Measurements from ENCODE around the gene PTPRK.

The PTPRK gene

DNA sequence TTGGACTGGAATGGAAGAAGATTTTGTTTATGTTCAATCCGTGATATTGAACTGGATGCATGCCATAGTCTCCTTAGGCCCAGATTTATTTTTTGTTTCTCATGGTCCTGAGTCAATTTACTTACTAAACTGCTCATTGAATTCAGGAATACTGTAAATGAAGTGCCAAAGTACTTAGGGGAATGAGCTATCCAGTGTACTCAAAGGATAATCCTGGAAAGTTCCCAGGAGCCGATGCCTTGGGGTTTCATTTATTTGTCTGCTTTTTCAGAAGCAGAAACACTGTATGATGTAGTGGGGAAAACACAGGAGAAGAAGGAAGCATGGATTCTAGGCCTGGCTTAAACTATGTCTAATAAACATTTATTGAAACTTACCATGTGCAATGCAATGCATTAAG is 563.4 kb downstream of the PTPRK start:
- Histone ChIP-seq H3K9ac (ENCODE audit: low read depth in 1 of 2, low read length in 2 of 2) (no peak overlapping the region), H3K36me3 (ENCODE audit: control insufficient read depth in 1 of 2, insufficient read depth in 2 of 2, low read length in 2 of 2) (no peaks in the 10 kb centered on the region), H3K9me3 (ENCODE audit: control insufficient read depth in 1 of 2, low read length in 2 of 2) (no peaks in the 10 kb centered on the region), H3K27me3 (ENCODE audit: control insufficient read depth in 1 of 2, insufficient read depth in 2 of 2, low read length in 2 of 2) (no peaks in the 10 kb centered on the region), H3K4me3 (ENCODE audit: low read depth in 1 of 2, low read length in 2 of 2) (no peak overlapping the region), H3K27ac (ENCODE audit: low read depth, low read length) (no peak overlapping the region), H3K4me1 (ENCODE audit: control insufficient read depth in 1 of 2, insufficient read depth in 2 of 2, low read length in 2 of 2) (no peaks in the 10 kb centered on the region)

DNA sequence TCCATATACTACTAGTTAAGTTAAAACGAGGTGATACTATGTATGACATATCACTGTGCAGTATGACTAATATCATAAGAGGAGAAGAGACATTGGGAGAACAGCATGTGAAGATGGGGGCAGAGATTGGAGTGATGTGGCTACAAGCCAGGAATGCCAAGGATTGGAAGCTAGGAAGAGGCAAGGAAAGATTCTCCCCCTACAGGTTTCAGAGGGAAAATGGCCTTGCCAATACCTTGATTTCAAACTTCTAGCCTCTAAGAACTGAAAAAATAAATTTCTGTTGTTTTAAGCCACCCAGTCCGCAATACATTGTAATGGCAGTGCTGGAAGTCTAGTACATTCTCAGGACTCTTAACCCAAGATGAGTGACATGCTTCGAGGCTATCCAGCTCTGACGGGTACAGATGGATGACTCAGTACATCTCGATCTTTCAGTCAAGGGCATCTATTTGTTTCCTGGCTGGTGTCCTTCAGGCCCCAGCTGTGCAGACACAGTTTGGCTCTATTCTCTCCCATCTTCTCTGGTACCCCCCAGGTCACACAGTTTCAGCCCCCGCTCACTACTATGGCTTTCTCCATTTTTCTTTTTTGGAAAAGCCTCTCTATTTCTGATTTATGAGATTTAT is 564.0 kb downstream of the PTPRK start:
- no peaks in the 10 kb centered on the region for H3K4me1 ChIP-seq (ENCODE audit: control insufficient read depth in 1 of 2, insufficient read depth in 2 of 2, low read length in 2 of 2)
- H3K9ac ChIP-seq (ENCODE audit: low read depth in 1 of 2, low read length in 2 of 2), result no peak overlapping the region
- H3K27me3 ChIP-seq (ENCODE audit: control insufficient read depth in 1 of 2, insufficient read depth in 2 of 2, low read length in 2 of 2), result no peaks in the 10 kb centered on the region
- no peak overlapping the region for H3K4me3 ChIP-seq (ENCODE audit: low read depth in 1 of 2, low read length in 2 of 2)
- no peaks in the 10 kb centered on the region for H3K36me3 ChIP-seq (ENCODE audit: control insufficient read depth in 1 of 2, insufficient read depth in 2 of 2, low read length in 2 of 2)
- H3K27ac ChIP-seq (ENCODE audit: low read depth, low read length), result no peak overlapping the region
- no peaks in the 10 kb centered on the region for H3K9me3 ChIP-seq (ENCODE audit: control insufficient read depth in 1 of 2, low read length in 2 of 2)

DNA sequence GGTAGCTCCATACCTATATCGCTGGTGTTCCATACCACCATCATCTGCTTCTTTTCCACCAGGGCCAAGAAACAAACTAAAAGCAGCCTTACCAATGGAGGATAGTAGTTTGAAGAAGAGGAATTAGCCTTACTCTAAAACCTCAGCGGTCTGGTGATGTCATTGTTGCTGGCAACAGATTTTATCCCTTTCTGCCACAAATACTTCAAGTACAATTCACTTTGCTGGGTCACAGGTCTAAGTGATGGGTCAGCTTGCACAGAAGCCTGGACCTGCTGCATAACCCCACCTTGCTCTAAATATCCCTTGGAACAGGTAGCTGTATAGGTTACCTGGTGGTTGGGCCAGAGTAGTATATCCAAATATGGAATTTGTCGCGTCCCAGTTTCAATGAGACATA is 566.3 kb downstream of the PTPRK start:
- no peak overlapping the region for H3K27ac ChIP-seq (ENCODE audit: low read depth, low read length)
- H3K4me1 ChIP-seq (ENCODE audit: control insufficient read depth in 1 of 2, insufficient read depth in 2 of 2, low read length in 2 of 2), result no peaks in the 10 kb centered on the region

DNA sequence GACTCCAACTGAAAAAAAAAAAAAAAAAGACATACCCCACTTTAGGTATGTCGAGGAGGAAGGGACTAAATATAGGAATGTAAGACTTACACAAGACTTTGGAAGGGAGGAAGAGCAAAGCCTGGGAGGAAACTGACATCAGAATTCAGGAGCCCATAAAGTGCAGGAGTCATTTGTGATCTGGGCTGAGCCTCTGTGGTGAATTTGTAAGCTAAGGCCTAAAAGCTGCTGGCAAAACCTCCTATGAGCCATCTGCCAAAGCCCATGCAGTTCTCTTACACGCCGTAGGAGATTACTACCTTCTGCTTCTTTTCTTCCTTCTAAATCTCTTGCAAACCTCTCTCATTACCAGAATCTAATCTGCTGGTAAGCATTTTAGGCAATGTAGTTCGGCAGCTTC is 567.6 kb downstream of the PTPRK start:
- Histone ChIP-seq H3K27me3 (ENCODE audit: control insufficient read depth in 1 of 2, insufficient read depth in 2 of 2, low read length in 2 of 2) (no peaks in the 10 kb centered on the region), H3K4me1 (ENCODE audit: control insufficient read depth in 1 of 2, insufficient read depth in 2 of 2, low read length in 2 of 2) (no peaks in the 10 kb centered on the region), H3K4me3 (ENCODE audit: low read depth in 1 of 2, low read length in 2 of 2) (no peak overlapping the region), H3K9me3 (ENCODE audit: control insufficient read depth in 1 of 2, low read length in 2 of 2) (no peaks in the 10 kb centered on the region), H3K27ac (ENCODE audit: low read depth, low read length) (no peak overlapping the region), H3K36me3 (ENCODE audit: control insufficient read depth in 1 of 2, insufficient read depth in 2 of 2, low read length in 2 of 2) (no peaks in the 10 kb centered on the region), H3K9ac (ENCODE audit: low read depth in 1 of 2, low read length in 2 of 2) (no peak overlapping the region)

More for the DNA sequence above, 566.3 kb downstream of the PTPRK start:
- Histone ChIP-seq H3K27me3 (ENCODE audit: control insufficient read depth in 1 of 2, insufficient read depth in 2 of 2, low read length in 2 of 2) (no peaks in the 10 kb centered on the region), H3K4me3 (ENCODE audit: low read depth in 1 of 2, low read length in 2 of 2) (no peak overlapping the region), H3K9ac (ENCODE audit: low read depth in 1 of 2, low read length in 2 of 2) (no peak overlapping the region), H3K36me3 (ENCODE audit: control insufficient read depth in 1 of 2, insufficient read depth in 2 of 2, low read length in 2 of 2) (no peaks in the 10 kb centered on the region), H3K9me3 (ENCODE audit: control insufficient read depth in 1 of 2, low read length in 2 of 2) (no peaks in the 10 kb centered on the region)

DNA sequence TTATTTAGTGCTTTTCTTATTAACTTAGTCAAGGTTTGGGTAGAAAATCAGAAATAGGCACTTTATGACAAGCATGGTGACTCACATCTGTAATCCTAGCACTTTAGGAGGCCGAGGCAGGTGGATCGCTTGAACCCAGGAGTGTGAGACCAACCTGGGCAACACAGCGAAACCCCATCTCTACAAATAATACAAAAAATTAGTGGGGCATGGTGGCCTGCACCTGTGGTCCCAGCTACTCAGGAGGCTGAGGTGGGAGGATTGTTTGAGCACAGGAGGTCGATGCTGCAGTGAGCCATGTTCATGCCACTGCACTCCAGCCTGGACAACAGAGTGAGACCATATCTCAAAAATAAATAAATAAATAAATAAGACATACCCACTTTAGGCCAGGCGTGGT is 568.2 kb downstream of the PTPRK start:
- Histone ChIP-seq H3K4me3 (ENCODE audit: low read depth in 1 of 2, low read length in 2 of 2) (no peak overlapping the region), H3K27me3 (ENCODE audit: control insufficient read depth in 1 of 2, insufficient read depth in 2 of 2, low read length in 2 of 2) (no peaks in the 10 kb centered on the region), H3K4me1 (ENCODE audit: control insufficient read depth in 1 of 2, insufficient read depth in 2 of 2, low read length in 2 of 2) (no peaks in the 10 kb centered on the region), H3K36me3 (ENCODE audit: control insufficient read depth in 1 of 2, insufficient read depth in 2 of 2, low read length in 2 of 2) (no peaks in the 10 kb centered on the region), H3K9ac (ENCODE audit: low read depth in 1 of 2, low read length in 2 of 2) (no peak overlapping the region), H3K9me3 (ENCODE audit: control insufficient read depth in 1 of 2, low read length in 2 of 2) (no peaks in the 10 kb centered on the region), H3K27ac (ENCODE audit: low read depth, low read length) (no peak overlapping the region)

DNA sequence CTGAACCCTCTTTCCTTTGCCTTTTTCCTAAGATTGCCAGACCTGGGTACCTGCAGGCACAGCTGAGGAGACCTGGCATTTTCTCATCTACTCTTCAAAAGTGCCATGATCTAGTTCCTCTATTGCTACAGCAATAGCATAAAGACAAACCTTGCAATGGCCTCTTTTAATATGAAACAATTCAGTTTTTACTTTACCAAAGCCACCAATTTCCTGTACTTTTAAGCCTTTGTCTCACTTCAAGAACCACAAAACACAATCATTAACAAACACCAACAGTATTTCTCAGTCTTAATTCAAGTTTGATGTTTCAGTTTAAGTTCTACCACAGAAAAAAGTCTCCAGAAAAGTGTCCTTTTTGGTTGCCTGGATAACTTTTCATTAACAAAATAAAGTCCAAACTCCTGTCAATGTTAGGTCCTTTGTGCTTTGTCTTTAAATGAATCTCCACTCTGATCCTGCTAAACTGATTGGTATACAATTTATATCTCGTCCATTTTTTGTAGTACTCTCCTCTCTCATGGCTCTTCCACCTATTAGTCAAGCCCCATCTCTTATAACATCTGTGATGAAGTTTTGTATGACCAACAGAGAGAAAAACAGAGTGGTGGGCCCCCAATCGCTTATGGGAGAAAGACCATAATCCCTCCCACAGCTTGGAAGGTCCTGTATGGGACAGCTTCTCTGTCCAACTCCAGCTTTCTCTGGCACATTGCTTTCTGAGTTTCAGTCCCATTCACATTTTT is 569.1 kb downstream of the PTPRK start:
- Histone ChIP-seq H3K4me3 (ENCODE audit: low read depth in 1 of 2, low read length in 2 of 2) (no peak overlapping the region), H3K36me3 (ENCODE audit: control insufficient read depth in 1 of 2, insufficient read depth in 2 of 2, low read length in 2 of 2) (no peaks in the 10 kb centered on the region), H3K9me3 (ENCODE audit: control insufficient read depth in 1 of 2, low read length in 2 of 2) (no peaks in the 10 kb centered on the region), H3K4me1 (ENCODE audit: control insufficient read depth in 1 of 2, insufficient read depth in 2 of 2, low read length in 2 of 2) (no peaks in the 10 kb centered on the region), H3K27me3 (ENCODE audit: control insufficient read depth in 1 of 2, insufficient read depth in 2 of 2, low read length in 2 of 2) (no peaks in the 10 kb centered on the region), H3K27ac (ENCODE audit: low read depth, low read length) (no peak overlapping the region), H3K9ac (ENCODE audit: low read depth in 1 of 2, low read length in 2 of 2) (no peak overlapping the region)

DNA sequence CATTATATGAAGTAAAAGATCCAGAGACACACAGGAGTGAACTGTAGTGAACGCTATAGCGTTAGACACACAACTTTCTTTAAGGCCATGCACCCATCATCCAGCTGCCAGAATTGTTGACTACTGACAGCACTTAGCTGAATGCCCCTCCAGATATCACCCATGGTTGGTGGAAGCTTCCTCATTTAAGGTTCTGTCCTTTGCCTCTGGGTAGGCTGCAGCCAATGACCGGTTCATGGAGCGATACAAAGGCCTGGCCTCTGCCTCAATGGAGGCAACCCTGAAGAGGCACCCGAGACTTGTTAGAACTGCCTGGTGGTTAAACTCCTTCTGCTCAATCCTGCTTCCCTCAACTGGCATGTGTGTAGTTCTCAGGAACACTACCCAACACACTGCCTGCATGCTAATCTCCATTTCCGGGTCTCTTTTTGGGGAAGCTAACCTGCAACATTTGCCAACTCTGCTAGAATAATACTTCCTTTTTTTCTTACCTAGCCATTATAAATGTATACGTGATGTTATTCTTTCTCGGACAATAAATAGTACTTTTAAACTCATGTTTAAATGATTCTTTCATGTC is 569.7 kb downstream of the PTPRK start:
- Histone ChIP-seq H3K4me3 (ENCODE audit: low read depth in 1 of 2, low read length in 2 of 2) (no peak overlapping the region), H3K36me3 (ENCODE audit: control insufficient read depth in 1 of 2, insufficient read depth in 2 of 2, low read length in 2 of 2) (no peaks in the 10 kb centered on the region), H3K4me1 (ENCODE audit: control insufficient read depth in 1 of 2, insufficient read depth in 2 of 2, low read length in 2 of 2) (no peaks in the 10 kb centered on the region), H3K9ac (ENCODE audit: low read depth in 1 of 2, low read length in 2 of 2) (no peak overlapping the region), H3K27ac (ENCODE audit: low read depth, low read length) (no peak overlapping the region), H3K9me3 (ENCODE audit: control insufficient read depth in 1 of 2, low read length in 2 of 2) (no peaks in the 10 kb centered on the region), H3K27me3 (ENCODE audit: control insufficient read depth in 1 of 2, insufficient read depth in 2 of 2, low read length in 2 of 2) (no peaks in the 10 kb centered on the region)

DNA sequence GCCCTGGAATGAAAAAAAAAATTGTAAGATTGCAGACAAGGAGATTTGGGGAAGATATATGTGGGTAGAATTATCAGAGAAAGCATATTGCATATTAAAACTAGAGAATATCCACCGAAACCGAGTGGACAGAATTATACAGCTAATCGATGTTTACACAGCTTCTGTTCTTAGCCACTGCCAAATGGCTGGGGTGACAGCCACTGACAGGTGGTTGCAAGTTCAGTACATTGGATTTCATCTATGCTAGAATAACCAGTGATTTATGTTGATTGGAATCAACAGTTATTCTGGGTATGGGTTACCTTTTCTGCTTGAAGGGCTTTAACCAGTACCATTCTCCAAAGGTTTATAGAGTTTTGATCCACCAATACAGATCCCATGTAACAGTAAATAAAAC is 571.1 kb downstream of the PTPRK start:
- Histone ChIP-seq H3K4me3 (ENCODE audit: low read depth in 1 of 2, low read length in 2 of 2) (no peak overlapping the region), H3K36me3 (ENCODE audit: control insufficient read depth in 1 of 2, insufficient read depth in 2 of 2, low read length in 2 of 2) (no peaks in the 10 kb centered on the region)

DNA sequence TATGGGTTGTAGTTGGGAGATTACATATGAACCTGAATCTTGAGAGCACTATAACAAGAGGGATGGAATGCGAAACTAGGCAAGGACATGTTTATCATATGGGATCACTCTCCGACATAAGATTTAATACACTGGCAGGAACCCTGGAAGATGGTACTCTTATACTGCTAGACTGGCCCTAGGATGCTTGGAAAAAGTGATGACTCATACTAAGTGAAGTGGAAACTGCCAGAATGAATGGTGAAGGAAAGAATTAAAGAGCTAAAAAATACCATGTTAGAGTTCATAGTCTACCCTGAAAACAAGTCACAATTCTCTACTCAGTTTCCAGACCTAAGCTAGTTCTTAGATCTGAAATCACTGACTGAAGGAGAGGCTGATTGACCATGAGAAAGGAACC is 574.0 kb downstream of the PTPRK start:
- Histone ChIP-seq H3K27me3 (ENCODE audit: control insufficient read depth in 1 of 2, insufficient read depth in 2 of 2, low read length in 2 of 2) (no peaks in the 10 kb centered on the region), H3K4me1 (ENCODE audit: control insufficient read depth in 1 of 2, insufficient read depth in 2 of 2, low read length in 2 of 2) (no peaks in the 10 kb centered on the region), H3K9me3 (ENCODE audit: control insufficient read depth in 1 of 2, low read length in 2 of 2) (no peaks in the 10 kb centered on the region), H3K4me3 (ENCODE audit: low read depth in 1 of 2, low read length in 2 of 2) (no peak overlapping the region), H3K9ac (ENCODE audit: low read depth in 1 of 2, low read length in 2 of 2) (no peak overlapping the region), H3K27ac (ENCODE audit: low read depth, low read length) (no peak overlapping the region), H3K36me3 (ENCODE audit: control insufficient read depth in 1 of 2, insufficient read depth in 2 of 2, low read length in 2 of 2) (no peaks in the 10 kb centered on the region)

More for the DNA sequence above, 571.1 kb downstream of the PTPRK start:
- Histone ChIP-seq H3K9me3 (ENCODE audit: control insufficient read depth in 1 of 2, low read length in 2 of 2) (no peaks in the 10 kb centered on the region), H3K4me1 (ENCODE audit: control insufficient read depth in 1 of 2, insufficient read depth in 2 of 2, low read length in 2 of 2) (no peaks in the 10 kb centered on the region), H3K27ac (ENCODE audit: low read depth, low read length) (no peak overlapping the region), H3K9ac (ENCODE audit: low read depth in 1 of 2, low read length in 2 of 2) (no peak overlapping the region), H3K27me3 (ENCODE audit: control insufficient read depth in 1 of 2, insufficient read depth in 2 of 2, low read length in 2 of 2) (no peaks in the 10 kb centered on the region)

DNA sequence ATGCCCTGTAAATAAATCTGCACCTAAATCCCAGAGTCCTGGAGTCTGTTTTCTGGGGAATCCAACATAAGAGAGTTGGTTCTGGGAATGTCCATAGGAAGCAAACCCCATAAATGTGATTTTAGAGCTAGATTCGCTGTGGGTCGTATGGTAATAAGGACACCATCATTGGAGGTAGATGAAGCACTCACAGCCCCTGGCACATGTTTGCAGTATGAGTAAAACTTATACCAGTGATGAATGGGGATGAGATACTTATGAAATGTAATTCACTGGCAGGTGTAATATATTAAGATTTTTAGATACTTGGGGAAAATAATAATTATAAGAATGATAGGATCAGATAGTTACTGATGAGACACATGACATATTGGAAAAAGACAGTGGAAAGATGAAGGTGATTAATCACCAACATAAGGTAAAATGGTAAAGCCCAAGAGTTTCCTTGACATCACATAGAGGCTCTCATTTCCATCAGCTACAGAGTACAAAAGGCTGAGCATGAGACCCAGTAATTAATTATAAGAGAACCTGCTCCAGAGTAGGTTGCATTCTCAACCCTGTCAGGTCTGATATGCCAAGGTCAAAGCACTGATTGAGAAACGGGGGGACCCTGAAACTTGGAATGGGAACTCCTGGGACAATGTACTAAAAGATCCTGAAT is 574.8 kb downstream of the PTPRK start:
- no peak overlapping the region for H3K4me3 ChIP-seq (ENCODE audit: low read depth in 1 of 2, low read length in 2 of 2)
- no peak overlapping the region for H3K27ac ChIP-seq (ENCODE audit: low read depth, low read length)
- H3K9me3 ChIP-seq (ENCODE audit: control insufficient read depth in 1 of 2, low read length in 2 of 2), result no peaks in the 10 kb centered on the region
- no peak overlapping the region for H3K9ac ChIP-seq (ENCODE audit: low read depth in 1 of 2, low read length in 2 of 2)
- no peaks in the 10 kb centered on the region for H3K4me1 ChIP-seq (ENCODE audit: control insufficient read depth in 1 of 2, insufficient read depth in 2 of 2, low read length in 2 of 2)
- no peaks in the 10 kb centered on the region for H3K36me3 ChIP-seq (ENCODE audit: control insufficient read depth in 1 of 2, insufficient read depth in 2 of 2, low read length in 2 of 2)
- no peaks in the 10 kb centered on the region for H3K27me3 ChIP-seq (ENCODE audit: control insufficient read depth in 1 of 2, insufficient read depth in 2 of 2, low read length in 2 of 2)

All from duodenal mucosa (tissue), 2 donors.